Pancreas (tissue), 10 donors: ENCODE data around the gene SH3BGRL2. TPM values are rescaled to one million over a fixed set of nuclear protein-coding genes. Genes with fewer than 3 reads are reported as not detected.
A peak's percentile ranks its signal among the peaks of the same experiment; 100 is the strongest.

Source experiments
- ATAC-seq, 4 donors: fragments of 200-7000 bp; cut with Tn5 transposase; one replicate each; pipeline versions ENCODE4 v1.8.0 to v1.9.1; 2020; ENCODE audit warnings: mild to moderate bottlenecking in 4 of 4, moderate library complexity in 4 of 4
- DNase-seq, 6 donors: peaks; one replicate each; pipeline ENCODE4 v3.0.0-alpha.2; 2020
- FAIRE-seq: peaks from 2 replicates; lab custom pipeline; 2012; peaks lifted over from hg19 to GRCh38; lab: Jason Lieb, UNC
- H3K27ac ChIP-seq, 4 donors: fragments of 200-600 bp; sonication (generic); 1 replicate in 3 of 4; 2 replicates in 1 of 4; pipeline versions ENCODE4 v1.5.0 to v1.8.0; 2020
- H3K27me3 ChIP-seq, 4 donors: fragments of 200-600 bp; one replicate each; pipeline ENCODE4 v1.8.0; 2021
- H3K36me3 ChIP-seq, 3 donors: fragments of 200-600 bp; sonication (generic) in 1 of 3; one replicate each; pipeline versions ENCODE4 v1.5.0 to v1.8.0; 2020 to 2021
- H3K4me1 ChIP-seq, 3 donors: fragments of 200-600 bp; one replicate each; pipeline ENCODE4 v1.8.0; 2021
- H3K4me3 ChIP-seq, 4 donors: fragments of 200-600 bp; sonication (generic) in 2 of 4; one replicate each; pipeline versions ENCODE4 v1.5.0 to v1.8.0; 2020 to 2021
- H3K9me3 ChIP-seq, 4 donors: fragments of 200-600 bp; one replicate each; pipeline ENCODE4 v1.8.0; 2021
- WGBS, 2 donors: extraction: QIAGEN DNeasy Blood & Tissue Kit; methylation state at CpG; one replicate each; pipeline ENCODE4 v1.1.7; 2013; 5-methylcytosine and 5-hydroxymethylcytosine counted together
- intact Hi-C, 3 donors: fragments of 100-400 bp; cut with DNase I; formaldehyde crosslinking; loops; one replicate each; pipeline versions ENCODE4 v1.11.1 to v1.14.2; 2022
- polyA plus RNA-seq, 2 donors: library from polyadenylated mRNA; stranded (reverse); fragments of 200-250 nt; gene quantifications; one replicate each; pipeline ENCODE4 v1.2.3, GENCODE V29; 2013
- total RNA-seq, 6 donors: library from RNA; stranded (reverse); fragmentation: NEBNext Ultra II Directional in 4 of 6; extraction: Animal tissue kit (Norgen Biotek cat#: 25700) in 4 of 6; gene quantifications; one replicate each; pipeline versions ENCODE4 v1.2.1 to v1.2.4, GENCODE V29; 2021 to 2023
- TF ChIP-seq, protein P1 (sequence below), 4 donors: fragments of 200-600 bp; sonication (generic) in 3 of 4; IDR thresholded peaks; one replicate each; pipeline versions ENCODE4 v1.5.0 to v1.8.0; 2021; ENCODE audit warnings: antibody characterized with exemption in 4 of 4
- donor health status: healthy with polysubstance abuse.
- donor health status: DM: no; HTN: no; CAD: no; lungs with moderate emphysema.
- donor health status: DM: no; HTN: no; CAD: no.
- donor health status: control.
- donor health status: control.
- donor health status: Bipolar disorder and iron deficiency.
- donor health status: DM: yes; HTN: yes; CAD: no.
- donor health status: DM: no; HTN: no; CAD: no.
- donor health status: DM: no; HTN: no; CAD: no.
- donor health status: DM: yes; HTN: yes; CAD: no.

Gene SH3BGRL2
- total and polyA plus RNA-seq, 8 donors, result 6.1 to 22.1 (median 11.8) TPM

DNA sequence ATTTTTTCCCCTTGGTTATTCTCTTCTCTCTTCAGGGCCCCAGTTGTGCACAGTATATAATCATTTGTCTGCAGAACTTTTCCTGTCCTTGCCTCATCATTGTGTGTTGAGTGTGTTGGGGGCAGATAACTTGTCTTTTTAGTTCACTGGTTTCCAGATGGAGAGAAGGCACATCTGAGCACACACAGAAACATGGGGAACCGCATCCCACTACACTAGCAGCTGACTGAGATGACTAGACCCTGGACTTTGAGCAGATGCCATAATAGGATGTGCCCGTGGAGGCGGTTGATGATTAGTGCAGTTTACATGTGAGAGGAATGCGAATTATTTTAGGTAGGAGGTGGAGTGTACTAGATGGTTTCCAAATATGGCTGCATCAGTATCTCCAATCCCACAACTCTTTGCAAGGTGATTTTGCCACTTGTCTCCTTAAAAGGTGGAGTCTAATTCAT, 26.5 kb upstream of the SH3BGRL2 start:
- 95% methylated on average over 4 of the region's 4 CpGs for WGBS, 2 donors
- ATAC-seq (no peak), FAIRE-seq (no peak), DNase-seq (no peak)
- H3K9me3 ChIP-seq, result no peaks in the 10 kb centered on the region
- H3K4me1 ChIP-seq, result peaks cover 15 to 33% (median 19%) of the 10 kb centered on the region in 3 donors
- TF ChIP-seq, protein P1, sequence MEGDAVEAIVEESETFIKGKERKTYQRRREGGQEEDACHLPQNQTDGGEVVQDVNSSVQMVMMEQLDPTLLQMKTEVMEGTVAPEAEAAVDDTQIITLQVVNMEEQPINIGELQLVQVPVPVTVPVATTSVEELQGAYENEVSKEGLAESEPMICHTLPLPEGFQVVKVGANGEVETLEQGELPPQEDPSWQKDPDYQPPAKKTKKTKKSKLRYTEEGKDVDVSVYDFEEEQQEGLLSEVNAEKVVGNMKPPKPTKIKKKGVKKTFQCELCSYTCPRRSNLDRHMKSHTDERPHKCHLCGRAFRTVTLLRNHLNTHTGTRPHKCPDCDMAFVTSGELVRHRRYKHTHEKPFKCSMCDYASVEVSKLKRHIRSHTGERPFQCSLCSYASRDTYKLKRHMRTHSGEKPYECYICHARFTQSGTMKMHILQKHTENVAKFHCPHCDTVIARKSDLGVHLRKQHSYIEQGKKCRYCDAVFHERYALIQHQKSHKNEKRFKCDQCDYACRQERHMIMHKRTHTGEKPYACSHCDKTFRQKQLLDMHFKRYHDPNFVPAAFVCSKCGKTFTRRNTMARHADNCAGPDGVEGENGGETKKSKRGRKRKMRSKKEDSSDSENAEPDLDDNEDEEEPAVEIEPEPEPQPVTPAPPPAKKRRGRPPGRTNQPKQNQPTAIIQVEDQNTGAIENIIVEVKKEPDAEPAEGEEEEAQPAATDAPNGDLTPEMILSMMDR (IDR thresholded peaks at IDR 0.05), result no peak
- no peak overlapping the region for H3K4me3 ChIP-seq
- intact Hi-C loops, result no loop called here
- H3K27me3 ChIP-seq, result no peaks in the 10 kb centered on the region
- H3K27ac ChIP-seq, result no peak overlapping the region
- H3K36me3 ChIP-seq, result no peaks in the 10 kb centered on the region

DNA sequence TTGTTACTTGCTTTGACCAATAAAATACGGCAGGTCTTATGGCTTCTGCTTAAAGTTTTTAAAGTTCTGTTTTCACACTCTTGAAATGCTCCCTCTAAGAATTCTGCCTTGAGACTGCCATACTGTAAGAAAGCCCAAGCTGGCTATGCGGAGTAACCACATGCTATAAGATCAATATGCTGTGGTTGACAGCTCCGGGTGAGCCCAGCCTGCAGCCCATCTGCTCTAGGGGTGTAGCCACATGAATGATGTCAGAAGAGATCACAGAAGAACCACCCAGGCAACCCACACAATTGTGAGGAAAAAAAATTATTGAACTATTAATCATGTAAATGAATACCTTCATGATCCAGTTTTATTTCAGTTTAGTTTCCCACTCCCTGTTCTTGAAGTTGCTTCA, 26.1 kb upstream of the SH3BGRL2 start:
- no peaks in the 10 kb centered on the region for H3K9me3 ChIP-seq
- H3K27ac ChIP-seq, result no peak overlapping the region
- no peak for ATAC-seq
- 94 to 95% methylated on average over 3 of the region's 3 CpGs for WGBS, 2 donors
- DNase-seq, result no peak
- H3K36me3 ChIP-seq, result no peaks in the 10 kb centered on the region
- FAIRE-seq, result no peak
- H3K4me1 ChIP-seq, result peaks cover 15 to 29% (median 16%) of the 10 kb centered on the region in 3 donors
- H3K27me3 ChIP-seq, result no peaks in the 10 kb centered on the region
- TF ChIP-seq, protein P1 (IDR thresholded peaks at IDR 0.05), result no peak
- no peak overlapping the region for H3K4me3 ChIP-seq
- intact Hi-C loops, result no loop called here

DNA sequence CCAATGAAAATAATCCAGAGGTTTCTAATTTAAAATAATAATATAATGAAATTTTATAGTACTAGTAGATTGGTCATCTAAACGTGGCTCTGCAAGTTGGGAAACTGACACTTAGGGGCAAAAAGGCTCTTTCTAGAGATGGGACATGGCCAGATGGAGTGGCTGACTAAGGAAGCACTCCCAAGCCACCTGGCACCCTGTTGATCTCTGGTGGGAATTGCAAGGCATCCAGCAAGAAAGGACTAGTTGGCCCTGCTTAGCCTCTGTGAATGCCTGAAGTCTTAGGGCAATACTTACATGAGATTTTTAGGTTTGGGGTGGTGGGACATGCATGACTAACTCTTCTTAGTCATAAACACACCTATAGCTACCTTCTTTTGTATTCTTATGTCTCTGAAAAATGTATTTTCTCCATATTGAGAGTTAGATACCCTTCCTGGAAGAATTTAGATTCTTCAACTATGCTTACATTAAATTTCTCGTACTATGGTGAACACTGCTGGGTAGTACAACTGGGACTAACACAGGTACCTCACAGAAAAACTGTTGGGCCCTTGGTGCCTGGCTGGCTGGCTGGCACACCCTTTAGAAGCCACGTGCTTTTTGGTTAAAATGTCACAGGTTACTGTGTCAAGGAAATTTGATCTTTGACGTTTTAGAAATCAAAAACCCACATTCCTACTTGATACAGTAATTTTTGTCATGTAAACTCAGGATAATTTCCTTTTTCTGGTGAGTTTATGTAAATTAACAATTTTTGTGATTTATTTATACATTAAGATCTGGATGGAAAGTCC, 25.0 kb upstream of the SH3BGRL2 start:
- intact Hi-C loops, result no loop called here
- no peaks in the 10 kb centered on the region for H3K27me3 ChIP-seq
- no peak overlapping the region for H3K27ac ChIP-seq
- FAIRE-seq, result no peak
- H3K4me3 ChIP-seq, result no peak overlapping the region
- H3K4me1 ChIP-seq, result peaks cover 5 to 18% (median 10%) of the 10 kb centered on the region in 3 donors
- no peaks in the 10 kb centered on the region for H3K36me3 ChIP-seq
- DNase-seq, result no peak
- TF ChIP-seq, protein P1 (IDR thresholded peaks at IDR 0.05), result no peak
- ATAC-seq, result peak in 2 of 4 donors; percentile 18 to 33
- WGBS, 2 donors, result 51 to 58% methylated on average over 4 of the region's 4 CpGs
- no peaks in the 10 kb centered on the region for H3K9me3 ChIP-seq

DNA sequence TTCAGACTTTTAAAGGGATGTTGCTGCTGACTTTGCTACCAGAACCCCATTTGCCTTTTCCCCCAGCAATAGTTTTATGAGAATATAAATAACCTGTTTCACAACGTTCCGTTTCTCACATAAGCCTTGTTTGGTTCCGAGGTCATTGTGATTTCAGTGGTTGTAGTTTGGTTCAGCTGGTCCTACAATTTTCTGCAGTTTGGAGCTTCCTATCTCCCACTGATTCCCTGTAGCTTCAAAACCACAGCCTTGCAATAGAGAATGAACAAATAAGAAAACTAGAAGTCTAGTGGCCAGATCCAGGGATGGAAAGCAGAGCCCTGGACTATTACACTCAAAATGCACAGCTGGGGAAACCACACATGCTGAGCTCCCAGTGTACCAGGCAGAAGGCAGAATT, 24.1 kb upstream of the SH3BGRL2 start:
- ATAC-seq, result no peak
- no peak for DNase-seq
- TF ChIP-seq, protein P1 (IDR thresholded peaks at IDR 0.05), result no peak
- Histone ChIP-seq H3K4me1 (peaks cover 0 to 9% (median 1%) of the 10 kb centered on the region in 3 donors), H3K9me3 (no peaks in the 10 kb centered on the region), H3K27ac (no peak overlapping the region), H3K36me3 (no peaks in the 10 kb centered on the region), H3K27me3 (no peaks in the 10 kb centered on the region), H3K4me3 (no peak overlapping the region)
- no peak for FAIRE-seq
- WGBS, 2 donors, result 40 to 80% methylated on average over 3 of the region's 3 CpGs
- intact Hi-C loops, result no loop called here
